Measurements from ENCODE around the gene MED14.

GRCh38 chrX:40748977-40749376, 13.6 kb upstream of the MED14 start:
- no peak for TF ChIP-seq TARDBP (IDR thresholded peaks at IDR 0.05)
- TF ChIP-seq FOXK2 (IDR thresholded peaks at IDR 0.05) = no peak
- no peak for TF ChIP-seq SP1 (IDR thresholded peaks at IDR 0.05)

Data from HEK293T (cell line).